ENCODE data around the gene CACNA1F. TPM values are rescaled to one million over a fixed set of nuclear protein-coding genes. Genes with fewer than 3 reads are reported as not detected.

Gene CACNA1F
- total RNA-seq, 4 donors from 2014 or later = under 0.01 to 0.42 (median 0.06) TPM

DNA sequence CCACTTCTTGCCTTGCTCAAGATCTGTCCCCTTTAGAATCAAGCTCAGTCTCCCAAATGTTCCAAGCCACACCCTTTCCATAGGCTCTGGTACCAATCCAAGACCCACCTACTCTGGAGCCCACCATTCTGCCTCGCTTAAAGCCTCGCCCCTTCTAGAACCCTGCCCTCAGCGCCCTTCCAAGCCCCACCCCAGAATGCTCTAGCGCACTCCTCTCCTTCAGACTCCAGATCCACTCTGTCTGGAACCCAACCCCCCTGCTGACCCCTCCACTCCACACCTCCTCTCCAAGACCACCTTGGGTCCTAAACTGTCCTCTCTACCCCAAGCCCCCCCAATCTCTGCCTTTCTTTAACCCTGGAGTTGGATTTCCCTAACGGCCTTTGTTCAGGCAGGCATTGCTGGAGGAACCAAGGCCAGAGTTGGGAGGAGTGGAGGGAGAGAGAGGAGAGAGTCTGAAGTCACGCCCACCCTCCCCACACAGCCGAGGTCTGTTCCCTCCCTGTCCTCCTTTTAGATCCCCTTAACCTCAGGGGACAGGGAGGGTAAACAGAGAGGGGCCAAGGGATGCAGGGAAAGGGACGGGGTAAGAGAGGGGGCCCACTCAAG, 44.6 kb downstream of the CACNA1F start:
- no peaks in the 10 kb centered on the region for H3K27me3 ChIP-seq
- H3K36me3 ChIP-seq = peaks cover 0 to 2% (median 0%) of the 10 kb centered on the region in 4 donors
- TF ChIP-seq POLR2AphosphoS5 (IDR thresholded peaks at IDR 0.05) (no peak), POLR2A (IDR thresholded peaks at IDR 0.05; ENCODE audit: low read depth) (no peak)
- 78% methylated on average over 8 of the region's 8 CpGs for WGBS
- peak overlapping the region in 1 of 4 donors; percentile 85 for H3K27ac ChIP-seq (replicated peaks in 1 of 4)
- intact Hi-C loops (cut with DNase I) = no loop called here
- no peaks in the 10 kb centered on the region for H3K9me3 ChIP-seq
- DNase-seq (ENCODE audit: extremely low spot score) = no peak
- H3K4me1 ChIP-seq = peaks cover 12 to 42% (median 37%) of the 10 kb centered on the region in 4 donors
- no peak overlapping the region for H3K4me3 ChIP-seq

GRCh38 chrX:49187526-49187925, 45.6 kb downstream of the CACNA1F start:
- no peak for DNase-seq (ENCODE audit: extremely low spot score)
- TF ChIP-seq POLR2AphosphoS5 (IDR thresholded peaks at IDR 0.05) = no peak
- TF ChIP-seq EP300 (IDR thresholded peaks at IDR 0.05) = no peak
- TF ChIP-seq POLR2A (IDR thresholded peaks at IDR 0.05; ENCODE audit: low read depth) = no peak
- TF ChIP-seq, protein P1, sequence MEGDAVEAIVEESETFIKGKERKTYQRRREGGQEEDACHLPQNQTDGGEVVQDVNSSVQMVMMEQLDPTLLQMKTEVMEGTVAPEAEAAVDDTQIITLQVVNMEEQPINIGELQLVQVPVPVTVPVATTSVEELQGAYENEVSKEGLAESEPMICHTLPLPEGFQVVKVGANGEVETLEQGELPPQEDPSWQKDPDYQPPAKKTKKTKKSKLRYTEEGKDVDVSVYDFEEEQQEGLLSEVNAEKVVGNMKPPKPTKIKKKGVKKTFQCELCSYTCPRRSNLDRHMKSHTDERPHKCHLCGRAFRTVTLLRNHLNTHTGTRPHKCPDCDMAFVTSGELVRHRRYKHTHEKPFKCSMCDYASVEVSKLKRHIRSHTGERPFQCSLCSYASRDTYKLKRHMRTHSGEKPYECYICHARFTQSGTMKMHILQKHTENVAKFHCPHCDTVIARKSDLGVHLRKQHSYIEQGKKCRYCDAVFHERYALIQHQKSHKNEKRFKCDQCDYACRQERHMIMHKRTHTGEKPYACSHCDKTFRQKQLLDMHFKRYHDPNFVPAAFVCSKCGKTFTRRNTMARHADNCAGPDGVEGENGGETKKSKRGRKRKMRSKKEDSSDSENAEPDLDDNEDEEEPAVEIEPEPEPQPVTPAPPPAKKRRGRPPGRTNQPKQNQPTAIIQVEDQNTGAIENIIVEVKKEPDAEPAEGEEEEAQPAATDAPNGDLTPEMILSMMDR (IDR thresholded peaks at IDR 0.05) = no peak
- Histone ChIP-seq H3K4me1 (peaks cover 12 to 40% (median 37%) of the 10 kb centered on the region in 4 donors), H3K27ac (replicated peaks in 1 of 4) (peak overlapping the region; percentile 83 to 87 (median 86)), H3K4me3 (no peak overlapping the region), H3K9me3 (no peaks in the 10 kb centered on the region), H3K27me3 (no peaks in the 10 kb centered on the region), H3K36me3 (peaks cover 0 to 12% (median 4%) of the 10 kb centered on the region in 4 donors)
- WGBS = 87% methylated on average over 10 of the region's 10 CpGs
- intact Hi-C loops (cut with DNase I) = no loop called here

DNA sequence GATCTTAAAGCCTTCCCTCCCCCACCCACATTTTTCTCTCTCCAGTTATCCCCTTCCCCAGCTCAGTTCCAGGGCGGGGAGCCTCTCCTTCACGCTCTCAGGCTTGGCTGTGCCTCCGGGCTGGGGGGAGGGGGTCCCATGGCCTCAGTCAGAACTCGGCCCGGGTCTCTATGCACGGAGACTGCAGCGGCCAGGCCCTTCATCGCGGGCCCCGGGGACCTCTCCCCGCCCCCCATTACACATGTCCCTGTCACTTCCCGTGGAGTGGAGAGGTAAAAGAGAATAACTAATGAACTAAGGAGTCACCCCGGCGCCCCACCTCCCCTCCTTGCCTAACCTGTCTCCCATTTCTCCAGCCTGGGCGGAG, 46.1 kb downstream of the CACNA1F start:
- H3K27ac ChIP-seq (replicated peaks in 1 of 4) = peak overlapping the region; percentile 83 to 87 (median 86)
- peaks cover 0 to 17% (median 8%) of the 10 kb centered on the region in 4 donors for H3K36me3 ChIP-seq
- intact Hi-C loops (cut with DNase I) = no loop called here
- no peak overlapping the region for H3K4me3 ChIP-seq
- peaks cover 12 to 37% (median 35%) of the 10 kb centered on the region in 4 donors for H3K4me1 ChIP-seq
- H3K27me3 ChIP-seq = no peaks in the 10 kb centered on the region
- 67% methylated on average over 11 of the region's 15 CpGs for WGBS
- no peaks in the 10 kb centered on the region for H3K9me3 ChIP-seq
- no peak for DNase-seq (ENCODE audit: extremely low spot score)
- no peak for TF ChIP-seq EP300 (IDR thresholded peaks at IDR 0.05)
- TF ChIP-seq, protein P1 (IDR thresholded peaks at IDR 0.05) = no peak
- TF ChIP-seq POLR2A (IDR thresholded peaks at IDR 0.05; ENCODE audit: low read depth) = no peak
- TF ChIP-seq POLR2AphosphoS5 (IDR thresholded peaks at IDR 0.05) = no peak

- 64% methylated on average over 18 of the region's 62 CpGs for WGBS
- TF ChIP-seq EP300 (IDR thresholded peaks at IDR 0.05) (no peak), POLR2AphosphoS5 (IDR thresholded peaks at IDR 0.05) (peak; percentile 86 to 89), POLR2A (IDR thresholded peaks at IDR 0.05; ENCODE audit: low read depth) (peak; percentile 42)
- TF ChIP-seq, protein P1 (IDR thresholded peaks at IDR 0.05) = peak; percentile 30 to 48 (median 32)
- H3K4me3 ChIP-seq = peak within 1 kb of the TSS; percentile 57 to 68 (median 60)
- H3K27ac ChIP-seq (replicated peaks in 1 of 4) = peak within 1 kb of the TSS; percentile 83 to 87 (median 86)
- intact Hi-C loops (cut with DNase I) = no loop called here
- H3K4me1 ChIP-seq = peaks cover 12 to 37% (median 31%) of the 10 kb centered on the region in 4 donors
- DNase-seq (ENCODE audit: extremely low spot score) = no peak
- no peaks in the 10 kb centered on the region for H3K27me3 ChIP-seq
- H3K9me3 ChIP-seq = no peaks in the 10 kb centered on the region
- H3K36me3 ChIP-seq = peaks cover 0 to 20% (median 8%) of the 10 kb centered on the region in 4 donors
These were observed 46.8 kb downstream of the CACNA1F start, which contains the start of gene PRICKLE3 for GRCh38 chrX:49186125-49187027. Gene PRICKLE3, minus strand, starts transcription at chrX:49186373. Its CDS starts 76 bp downstream, at chrX:49186297.
